ENCODE data around the gene AMBP. TPM values are rescaled to one million over a fixed set of nuclear protein-coding genes. Genes with fewer than 3 reads are reported as not detected.

Gene AMBP
- total and polyA plus RNA-seq, 4 donors: 3,440 to 6,678 (median 4,863) TPM

DNA sequence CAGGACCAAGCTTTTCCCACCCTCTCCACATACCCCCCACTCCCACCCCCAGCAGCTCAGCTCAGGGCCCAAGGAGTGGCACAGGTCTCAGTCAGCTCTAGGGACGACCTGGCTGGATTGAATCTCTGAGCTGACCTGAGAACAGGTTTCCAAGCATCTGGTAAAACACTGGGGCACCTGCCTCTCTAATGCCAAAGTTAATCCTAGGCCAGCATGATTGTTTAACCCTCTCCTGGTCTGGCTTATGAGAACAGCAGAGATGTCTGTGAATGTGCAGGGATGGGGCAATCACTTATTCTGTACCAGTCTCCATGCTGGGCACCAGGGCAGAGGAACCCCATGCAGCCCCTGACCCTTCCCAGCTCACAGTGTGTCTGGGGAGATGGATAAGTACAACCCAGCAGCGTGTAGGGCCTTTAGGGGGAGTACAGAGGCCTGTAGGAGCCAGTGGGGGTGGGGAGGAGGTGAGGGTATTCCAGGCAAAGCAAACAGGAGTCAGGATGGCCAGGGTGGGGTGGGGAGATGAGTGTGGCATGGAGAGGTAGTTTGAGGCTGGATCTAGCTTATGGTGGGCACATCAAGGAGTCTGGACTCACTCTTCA is 21.7 kb upstream of the AMBP start:
- H3K4me3 ChIP-seq (ENCODE audit: low read depth in 1 of 3, low read length in 3 of 3): no peak overlapping the region
- H3K27ac ChIP-seq (ENCODE audit: low read depth in 1 of 2, low read length in 2 of 2): peak overlapping the region in 1 of 2 donors; percentile 13
- no peak for TF ChIP-seq ATF3 (IDR thresholded peaks at IDR 0.05)
- TF ChIP-seq FOXA2 (IDR thresholded peaks at IDR 0.05): no peak
- TF ChIP-seq, protein P1, sequence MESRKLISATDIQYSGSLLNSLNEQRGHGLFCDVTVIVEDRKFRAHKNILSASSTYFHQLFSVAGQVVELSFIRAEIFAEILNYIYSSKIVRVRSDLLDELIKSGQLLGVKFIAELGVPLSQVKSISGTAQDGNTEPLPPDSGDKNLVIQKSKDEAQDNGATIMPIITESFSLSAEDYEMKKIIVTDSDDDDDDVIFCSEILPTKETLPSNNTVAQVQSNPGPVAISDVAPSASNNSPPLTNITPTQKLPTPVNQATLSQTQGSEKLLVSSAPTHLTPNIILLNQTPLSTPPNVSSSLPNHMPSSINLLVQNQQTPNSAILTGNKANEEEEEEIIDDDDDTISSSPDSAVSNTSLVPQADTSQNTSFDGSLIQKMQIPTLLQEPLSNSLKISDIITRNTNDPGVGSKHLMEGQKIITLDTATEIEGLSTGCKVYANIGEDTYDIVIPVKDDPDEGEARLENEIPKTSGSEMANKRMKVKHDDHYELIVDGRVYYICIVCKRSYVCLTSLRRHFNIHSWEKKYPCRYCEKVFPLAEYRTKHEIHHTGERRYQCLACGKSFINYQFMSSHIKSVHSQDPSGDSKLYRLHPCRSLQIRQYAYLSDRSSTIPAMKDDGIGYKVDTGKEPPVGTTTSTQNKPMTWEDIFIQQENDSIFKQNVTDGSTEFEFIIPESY (IDR thresholded peaks at IDR 0.05): no peak
- no peak for TF ChIP-seq REST (IDR thresholded peaks at IDR 0.05)
- no peak for TF ChIP-seq TAF1 (conservative IDR thresholded peaks at IDR 0.05)
- no peak for TF ChIP-seq RXRA (IDR thresholded peaks at IDR 0.05)
- TF ChIP-seq NR2F2 (IDR thresholded peaks at IDR 0.05): no peak
- no peak for TF ChIP-seq EGR1 (IDR thresholded peaks at IDR 0.05; ENCODE audit: low read depth in 2 of 2)
- no peak for TF ChIP-seq RAD21 (IDR thresholded peaks at IDR 0.05)
- TF ChIP-seq JUND (IDR thresholded peaks at IDR 0.05): no peak
- no peak for TF ChIP-seq SP1 (IDR thresholded peaks at IDR 0.05)
- TF ChIP-seq MAX (IDR thresholded peaks at IDR 0.05): no peak
- TF ChIP-seq YY1 (IDR thresholded peaks at IDR 0.05): no peak
- TF ChIP-seq FOXA1 (IDR thresholded peaks at IDR 0.05): no peak
- TF ChIP-seq, protein P2, sequence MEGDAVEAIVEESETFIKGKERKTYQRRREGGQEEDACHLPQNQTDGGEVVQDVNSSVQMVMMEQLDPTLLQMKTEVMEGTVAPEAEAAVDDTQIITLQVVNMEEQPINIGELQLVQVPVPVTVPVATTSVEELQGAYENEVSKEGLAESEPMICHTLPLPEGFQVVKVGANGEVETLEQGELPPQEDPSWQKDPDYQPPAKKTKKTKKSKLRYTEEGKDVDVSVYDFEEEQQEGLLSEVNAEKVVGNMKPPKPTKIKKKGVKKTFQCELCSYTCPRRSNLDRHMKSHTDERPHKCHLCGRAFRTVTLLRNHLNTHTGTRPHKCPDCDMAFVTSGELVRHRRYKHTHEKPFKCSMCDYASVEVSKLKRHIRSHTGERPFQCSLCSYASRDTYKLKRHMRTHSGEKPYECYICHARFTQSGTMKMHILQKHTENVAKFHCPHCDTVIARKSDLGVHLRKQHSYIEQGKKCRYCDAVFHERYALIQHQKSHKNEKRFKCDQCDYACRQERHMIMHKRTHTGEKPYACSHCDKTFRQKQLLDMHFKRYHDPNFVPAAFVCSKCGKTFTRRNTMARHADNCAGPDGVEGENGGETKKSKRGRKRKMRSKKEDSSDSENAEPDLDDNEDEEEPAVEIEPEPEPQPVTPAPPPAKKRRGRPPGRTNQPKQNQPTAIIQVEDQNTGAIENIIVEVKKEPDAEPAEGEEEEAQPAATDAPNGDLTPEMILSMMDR (IDR thresholded peaks at IDR 0.05; ENCODE audit: low read depth, low read length, missing input control): no peak
- H3K9ac ChIP-seq (ENCODE audit: low read depth in 1 of 2, low read length in 2 of 2): no peak overlapping the region
- H3K4me1 ChIP-seq (ENCODE audit: control insufficient read depth in 4 of 4, insufficient read depth in 4 of 4, low read length in 3 of 4): peaks cover 9 to 29% (median 21%) of the 10 kb centered on the region in 4 donors
- peaks cover 0 to 2% (median 0%) of the 10 kb centered on the region in 4 donors for H3K27me3 ChIP-seq (ENCODE audit: control insufficient read depth in 4 of 4, insufficient read depth in 4 of 4, low read length in 3 of 4)
- peaks cover 0 to 3% (median 0%) of the 10 kb centered on the region in 4 donors for H3K36me3 ChIP-seq (ENCODE audit: control insufficient read depth in 4 of 4, insufficient read depth in 3 of 4, low read depth in 1 of 4, low read length in 3 of 4)
- DNase-seq (ENCODE audit: low spot score): no peak
- H3K9me3 ChIP-seq (ENCODE audit: control insufficient read depth in 4 of 4, low read length in 3 of 4): peaks cover 0 to 4% (median 0%) of the 10 kb centered on the region in 4 donors
- WGBS: 52% methylated on average over 2 of the region's 2 CpGs
